Activated naive CD8-positive, alpha-beta T cell (primary cell): ENCODE data around the gene KCNG4.
"Not testable (repeated sequence)": the region's sequence is repeated elsewhere in the genome, so short reads cannot be mapped to it uniquely, and the experiment has no call there.

Experiments used
- H3K27ac Mint-ChIP-seq: one replicate; pipeline ENCODE4 v1.8.0; 2021; ENCODE audit warnings: mixed read lengths
- H3K27me3 Mint-ChIP-seq: one replicate; pipeline ENCODE4 v1.8.0; 2021; ENCODE audit warnings: mixed read lengths
- H3K36me3 Mint-ChIP-seq: one replicate; pipeline ENCODE4 v1.8.0; 2021; ENCODE audit warnings: mixed read lengths
- H3K4me1 Mint-ChIP-seq: one replicate; pipeline ENCODE4 v1.8.0; 2021; ENCODE audit warnings: low read depth, mixed read lengths
- H3K4me3 Mint-ChIP-seq: one replicate; pipeline ENCODE4 v1.8.0; 2021; ENCODE audit warnings: mild to moderate bottlenecking, mixed read lengths
- H3K9me3 Mint-ChIP-seq: one replicate; pipeline ENCODE4 v1.8.0; 2021; ENCODE audit warnings: low read depth, mixed read lengths

Gene KCNG4

DNA sequence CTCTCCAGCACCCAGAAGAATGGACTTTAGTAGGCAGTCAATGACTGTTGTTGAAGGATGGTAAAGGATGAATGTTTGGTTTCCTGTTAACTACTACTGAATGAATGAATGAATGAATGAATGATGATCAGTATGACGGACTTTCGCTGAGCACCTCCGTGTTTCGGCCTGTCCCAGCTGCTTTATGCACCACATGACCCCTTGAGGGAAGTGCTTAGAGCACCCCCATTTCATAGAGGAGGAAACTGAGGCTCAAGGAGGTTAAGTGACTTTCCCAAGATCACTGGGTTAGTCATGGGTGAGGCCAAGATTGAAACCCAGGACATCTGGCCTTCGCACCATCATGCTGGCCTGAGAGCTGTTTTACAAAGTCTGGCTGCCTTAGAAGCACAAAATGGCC, 6.8 kb downstream of the KCNG4 start:
- Mint-ChIP-seq H3K27ac (no peak overlapping the region), H3K27me3 (no peaks in the 10 kb centered on the region), H3K4me1 (no peaks in the 10 kb centered on the region), H3K4me3 (no peak overlapping the region), H3K36me3 (no peaks in the 10 kb centered on the region), H3K9me3 (no peaks in the 10 kb centered on the region)

DNA sequence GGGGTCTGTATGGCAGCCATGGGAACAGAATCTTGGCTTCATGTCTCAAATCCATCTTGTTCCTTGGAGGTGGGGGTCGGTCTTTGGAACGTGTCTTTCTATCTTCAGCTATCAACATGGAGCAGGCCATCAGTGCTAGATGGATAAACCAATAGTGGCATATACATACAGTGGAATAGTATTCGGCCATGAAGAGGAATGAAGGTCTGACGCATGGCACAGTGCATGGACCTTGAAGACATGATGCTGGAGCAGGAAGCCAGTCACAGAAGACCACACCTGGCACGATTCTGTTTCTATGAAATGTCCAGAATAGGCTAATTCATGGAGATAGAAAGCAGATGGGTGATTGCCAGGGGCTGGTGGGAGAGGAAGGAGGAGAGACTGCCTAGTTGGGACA, 7.8 kb downstream of the KCNG4 start:
- Mint-ChIP-seq H3K36me3 (no peaks in the 10 kb centered on the region), H3K27ac (no peak overlapping the region), H3K9me3 (no peaks in the 10 kb centered on the region), H3K4me1 (no peaks in the 10 kb centered on the region), H3K4me3 (no peak overlapping the region), H3K27me3 (peaks cover 3% of the 10 kb centered on the region)

DNA sequence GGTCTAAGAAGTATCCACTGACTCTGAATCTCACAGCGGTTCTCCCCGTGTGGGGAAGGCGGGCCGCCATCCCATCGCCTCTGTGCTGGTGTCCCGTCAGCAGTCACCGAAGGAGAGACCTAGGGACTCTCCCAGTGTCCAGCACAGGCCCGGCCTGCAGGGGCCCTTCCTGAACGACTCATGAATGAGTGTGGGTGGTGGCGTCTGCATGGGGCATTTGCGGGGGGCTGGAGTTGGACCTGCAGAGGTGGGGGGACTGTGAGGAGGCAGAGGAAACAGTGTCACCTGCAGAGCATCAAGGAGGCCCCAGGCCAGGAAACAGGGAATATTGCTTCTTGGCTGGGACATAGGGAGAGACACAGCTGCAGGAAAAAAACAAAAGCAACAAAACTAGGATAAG, 10.3 kb downstream of the KCNG4 start:
- Mint-ChIP-seq H3K4me1 (no peaks in the 10 kb centered on the region), H3K27ac (no peak overlapping the region), H3K27me3 (peaks cover 5% of the 10 kb centered on the region), H3K9me3 (no peaks in the 10 kb centered on the region), H3K36me3 (no peaks in the 10 kb centered on the region), H3K4me3 (no peak overlapping the region)

DNA sequence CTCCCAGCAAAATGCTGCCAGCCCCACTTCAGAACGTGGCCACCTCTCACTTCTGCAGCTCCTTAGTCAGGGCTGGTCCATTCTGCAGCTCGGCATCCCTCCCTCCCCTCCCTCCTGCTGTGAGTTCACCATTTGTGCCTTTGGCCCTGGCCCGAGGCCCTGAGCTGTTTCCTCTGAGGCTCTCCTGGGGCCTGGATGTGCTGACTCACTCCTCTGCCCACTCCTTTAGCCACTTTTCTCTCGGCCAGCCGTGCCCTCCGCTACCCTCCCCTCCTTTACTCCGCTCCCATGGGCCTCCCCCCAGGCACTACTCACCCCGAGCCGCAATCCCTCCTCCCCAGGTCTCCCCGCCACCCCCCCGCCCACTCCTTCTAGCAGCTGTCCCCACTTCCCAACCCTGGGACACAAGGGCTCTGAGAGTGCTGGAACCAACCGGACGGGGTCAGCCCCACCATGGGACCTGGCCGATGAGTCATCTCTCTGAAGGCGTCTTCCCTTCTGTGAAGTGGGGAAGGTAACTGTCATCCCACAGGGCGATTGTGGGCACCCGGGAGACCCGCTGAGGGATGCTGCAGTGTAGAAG, 11.5 kb downstream of the KCNG4 start:
- Mint-ChIP-seq H3K36me3 (no peaks in the 10 kb centered on the region), H3K4me3 (no peak overlapping the region), H3K27me3 (peaks cover 5% of the 10 kb centered on the region), H3K4me1 (no peaks in the 10 kb centered on the region), H3K9me3 (no peaks in the 10 kb centered on the region), H3K27ac (no peak overlapping the region)

DNA sequence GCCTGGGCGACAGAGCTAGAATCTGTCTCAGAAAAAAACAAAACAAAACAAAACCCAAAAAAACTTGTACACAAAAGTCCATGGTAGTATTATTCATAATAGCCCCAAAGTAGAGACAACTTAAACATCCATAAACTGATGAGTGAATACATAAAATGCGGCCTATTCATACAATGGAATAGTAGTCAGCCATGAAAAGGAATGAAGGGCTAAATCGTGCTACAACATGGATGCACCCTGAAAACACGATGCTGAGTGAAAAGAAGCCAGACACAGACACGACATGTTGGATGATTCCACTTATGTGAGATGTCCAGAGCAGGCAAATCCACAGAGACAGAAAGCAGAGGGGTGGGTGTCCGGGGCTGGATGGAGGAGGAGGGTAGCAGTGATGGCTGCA, 12.3 kb downstream of the KCNG4 start:
- H3K27ac Mint-ChIP-seq: no peak overlapping the region
- H3K9me3 Mint-ChIP-seq: no peaks in the 10 kb centered on the region
- H3K36me3 Mint-ChIP-seq: no peaks in the 10 kb centered on the region
- no peak overlapping the region for H3K4me3 Mint-ChIP-seq
- H3K27me3 Mint-ChIP-seq: peaks cover 5% of the 10 kb centered on the region
- H3K4me1 Mint-ChIP-seq: no peaks in the 10 kb centered on the region

DNA sequence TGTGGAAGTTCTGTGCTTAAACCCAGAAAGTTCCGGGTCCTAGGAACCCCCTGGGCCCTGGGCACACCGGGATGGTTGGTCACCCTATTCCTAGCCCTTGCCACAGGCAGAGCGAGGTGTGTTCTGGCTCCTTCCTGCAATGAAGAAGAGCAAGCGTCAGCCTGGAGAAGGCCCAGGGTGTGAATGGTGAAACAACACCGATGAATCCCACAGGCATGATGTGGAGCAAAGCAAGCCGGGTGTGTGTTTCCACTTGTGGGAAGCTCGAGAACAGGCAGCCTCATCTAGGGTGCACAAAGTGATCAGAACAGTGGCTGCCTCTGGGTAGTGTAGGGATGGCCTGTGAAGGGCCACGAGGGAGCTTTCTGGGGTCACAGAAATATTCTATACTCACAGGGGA, 13.8 kb downstream of the KCNG4 start:
- no peaks in the 10 kb centered on the region for H3K4me1 Mint-ChIP-seq
- peaks cover 5% of the 10 kb centered on the region for H3K27me3 Mint-ChIP-seq
- no peaks in the 10 kb centered on the region for H3K9me3 Mint-ChIP-seq
- H3K27ac Mint-ChIP-seq: no peak overlapping the region
- no peak overlapping the region for H3K4me3 Mint-ChIP-seq
- H3K36me3 Mint-ChIP-seq: no peaks in the 10 kb centered on the region

DNA sequence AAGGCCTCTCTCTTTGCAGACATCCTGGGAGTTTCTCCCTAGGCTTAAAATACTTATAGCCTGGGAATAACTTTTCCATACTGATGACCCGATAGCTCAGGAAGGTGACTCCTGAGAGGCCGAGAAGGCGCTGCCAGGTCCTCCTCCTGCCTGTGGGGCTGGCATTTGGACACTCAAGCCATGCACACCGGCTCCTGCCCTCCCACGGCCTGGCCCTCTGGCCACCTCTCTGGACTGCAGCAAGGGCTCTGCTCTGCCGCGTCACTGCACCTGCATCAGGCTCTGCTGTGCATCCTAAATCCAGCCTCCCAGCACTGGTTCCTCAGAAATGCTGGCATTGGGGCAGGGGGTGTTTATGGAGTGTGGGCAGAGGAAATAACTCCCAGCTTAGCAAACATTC, 14.2 kb downstream of the KCNG4 start:
- H3K27ac Mint-ChIP-seq: no peak overlapping the region
- no peak overlapping the region for H3K4me3 Mint-ChIP-seq
- H3K36me3 Mint-ChIP-seq: no peaks in the 10 kb centered on the region
- no peaks in the 10 kb centered on the region for H3K4me1 Mint-ChIP-seq
- no peaks in the 10 kb centered on the region for H3K9me3 Mint-ChIP-seq
- peaks cover 5% of the 10 kb centered on the region for H3K27me3 Mint-ChIP-seq

DNA sequence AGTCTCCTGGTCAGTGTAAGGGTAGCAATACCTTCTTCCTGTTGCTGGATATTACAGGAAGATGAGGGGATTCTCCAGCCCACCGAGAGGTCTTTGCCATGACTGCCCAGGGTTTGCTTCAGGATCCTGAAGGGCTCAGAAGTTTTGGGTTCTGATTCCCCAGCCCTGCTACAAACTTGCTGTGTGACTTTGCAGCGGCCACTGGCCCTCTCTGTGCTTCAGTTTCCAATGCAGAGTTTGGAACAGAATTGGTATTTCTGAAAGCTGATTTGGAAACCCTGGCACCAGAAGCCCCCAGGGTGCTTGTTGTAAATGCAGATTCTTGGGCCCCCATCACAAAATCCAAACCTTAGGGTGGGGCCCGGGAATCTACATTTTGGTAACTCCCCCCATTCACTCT, 14.7 kb downstream of the KCNG4 start:
- H3K4me3 Mint-ChIP-seq: no peak overlapping the region
- H3K36me3 Mint-ChIP-seq: no peaks in the 10 kb centered on the region
- H3K27me3 Mint-ChIP-seq: peaks cover 5% of the 10 kb centered on the region
- H3K27ac Mint-ChIP-seq: no peak overlapping the region
- no peaks in the 10 kb centered on the region for H3K4me1 Mint-ChIP-seq
- no peaks in the 10 kb centered on the region for H3K9me3 Mint-ChIP-seq

DNA sequence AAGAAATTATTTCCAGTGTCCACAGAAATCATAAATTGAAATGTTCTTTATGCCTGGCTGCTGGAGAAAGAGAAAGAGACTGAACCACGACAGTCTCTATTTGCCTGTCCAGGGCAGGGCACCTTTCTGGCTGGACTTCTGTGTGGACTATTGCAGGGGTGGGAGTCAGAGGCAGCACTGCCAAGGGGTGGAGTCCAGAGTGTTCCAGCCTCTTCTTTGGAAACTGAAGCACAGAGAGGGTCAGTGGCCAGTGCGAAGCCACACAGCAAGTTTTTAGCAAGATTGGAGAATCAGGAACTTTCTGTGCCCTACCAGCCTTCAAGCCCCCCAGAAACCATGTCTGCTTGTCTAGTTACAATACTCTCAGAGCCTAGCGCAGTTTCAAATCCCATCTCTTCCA, 15.3 kb downstream of the KCNG4 start:
- Mint-ChIP-seq H3K27ac (no peak overlapping the region), H3K9me3 (no peaks in the 10 kb centered on the region), H3K4me3 (no peak overlapping the region), H3K27me3 (peaks cover 5% of the 10 kb centered on the region), H3K36me3 (no peaks in the 10 kb centered on the region), H3K4me1 (no peaks in the 10 kb centered on the region)

DNA sequence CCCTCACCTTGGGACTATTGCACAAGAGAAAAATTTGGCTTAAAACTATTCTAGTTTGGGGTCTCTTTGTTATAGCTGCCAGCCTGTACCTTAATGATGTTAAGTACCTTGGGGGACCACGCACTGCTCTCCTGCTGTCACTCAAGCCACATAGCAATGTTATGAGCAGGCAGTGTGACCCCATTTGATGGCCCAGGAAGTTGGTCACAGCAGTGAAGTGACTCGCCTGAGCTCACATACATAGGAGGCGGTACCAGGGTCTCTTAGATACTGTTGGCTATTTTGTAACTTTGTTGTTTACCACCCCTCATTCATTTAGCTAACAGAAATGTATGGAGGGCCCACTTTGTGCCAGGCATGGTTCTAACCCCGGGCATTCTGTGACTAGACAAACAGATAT, 16.4 kb downstream of the KCNG4 start:
- no peaks in the 10 kb centered on the region for H3K4me1 Mint-ChIP-seq
- H3K4me3 Mint-ChIP-seq: no peak overlapping the region
- no peaks in the 10 kb centered on the region for H3K9me3 Mint-ChIP-seq
- H3K27me3 Mint-ChIP-seq: peaks cover 5% of the 10 kb centered on the region
- no peaks in the 10 kb centered on the region for H3K36me3 Mint-ChIP-seq
- no peak overlapping the region for H3K27ac Mint-ChIP-seq

DNA sequence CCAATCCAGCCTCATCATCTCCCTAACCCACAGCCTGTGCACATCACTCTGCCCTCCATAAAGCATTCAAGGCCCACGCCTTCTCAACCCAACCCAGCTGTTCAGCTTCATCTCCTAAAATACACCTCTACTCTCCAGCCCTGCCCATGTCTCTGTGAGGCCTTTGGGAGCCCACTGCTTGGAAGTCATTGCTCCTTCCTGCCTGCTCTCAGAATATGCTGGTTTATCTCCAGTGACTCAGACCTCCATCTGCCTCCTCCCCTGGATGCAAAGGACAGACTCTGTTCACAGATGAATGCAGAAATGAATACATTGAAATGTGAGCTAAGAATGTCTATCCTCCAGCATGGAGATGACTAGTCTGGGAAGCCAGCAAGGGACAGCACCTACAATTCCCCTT, 19.0 kb downstream of the KCNG4 start:
- H3K9me3 Mint-ChIP-seq: no peaks in the 10 kb centered on the region
- peaks cover 1% of the 10 kb centered on the region for H3K27me3 Mint-ChIP-seq
- H3K36me3 Mint-ChIP-seq: no peaks in the 10 kb centered on the region
- no peak overlapping the region for H3K4me3 Mint-ChIP-seq
- no peaks in the 10 kb centered on the region for H3K4me1 Mint-ChIP-seq
- no peak overlapping the region for H3K27ac Mint-ChIP-seq

DNA sequence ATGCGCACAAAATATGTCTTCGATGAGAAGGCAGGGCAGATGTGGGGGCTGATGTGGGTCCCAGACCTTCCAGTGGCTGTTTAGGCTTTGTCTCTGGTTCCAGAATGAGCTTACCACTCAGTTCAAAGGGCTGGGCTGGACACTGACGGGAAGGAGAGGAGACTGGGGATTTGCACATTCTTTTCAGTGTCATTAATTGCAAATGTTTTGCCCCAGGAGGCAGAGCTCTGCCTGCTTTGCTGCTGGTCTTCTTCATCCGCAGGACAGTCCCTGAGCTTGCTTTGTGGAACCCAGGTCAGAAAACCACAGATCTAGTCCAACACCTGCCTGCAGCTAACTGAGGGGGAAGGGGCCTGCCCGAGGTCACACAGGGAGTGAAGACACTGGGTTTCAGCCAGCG, 20.9 kb downstream of the KCNG4 start:
- no peak overlapping the region for H3K4me3 Mint-ChIP-seq
- no peaks in the 10 kb centered on the region for H3K36me3 Mint-ChIP-seq
- H3K9me3 Mint-ChIP-seq: no peaks in the 10 kb centered on the region
- H3K27me3 Mint-ChIP-seq: peaks cover 1% of the 10 kb centered on the region
- H3K27ac Mint-ChIP-seq: no peak overlapping the region
- H3K4me1 Mint-ChIP-seq: no peaks in the 10 kb centered on the region

DNA sequence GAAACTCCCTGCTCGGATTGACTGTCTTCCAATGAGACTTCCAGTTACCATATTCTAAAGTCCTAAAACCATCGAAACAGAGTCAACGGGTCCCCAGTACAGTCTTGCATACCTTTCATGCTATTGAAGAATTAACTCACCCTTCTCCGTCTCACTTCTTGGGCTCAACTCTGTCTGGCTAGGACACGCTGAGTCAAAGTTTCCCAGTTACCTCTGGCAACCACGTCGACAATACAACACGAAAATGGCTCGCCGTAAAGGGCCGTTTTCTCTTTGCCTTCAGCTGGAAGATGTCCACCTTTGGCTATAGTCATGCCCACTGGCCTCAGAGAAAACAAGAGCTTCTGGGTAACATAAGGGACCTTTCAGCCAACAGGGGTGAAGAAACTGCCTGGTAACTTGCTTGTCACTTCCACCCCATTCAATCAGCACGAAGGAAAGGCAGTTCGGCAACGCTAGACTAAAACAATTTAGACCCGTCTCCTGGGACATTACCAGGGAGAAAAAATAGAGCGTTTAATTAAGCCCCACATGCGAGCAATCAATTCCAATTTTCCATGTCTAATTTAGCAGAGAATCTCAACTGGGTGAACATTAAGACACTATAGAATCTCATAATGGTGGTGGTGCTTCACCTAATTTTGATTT, 21.5 kb downstream of the KCNG4 start:
- no peaks in the 10 kb centered on the region for H3K36me3 Mint-ChIP-seq
- no peak overlapping the region for H3K27ac Mint-ChIP-seq
- H3K4me3 Mint-ChIP-seq: no peak overlapping the region
- H3K27me3 Mint-ChIP-seq: peaks cover 1% of the 10 kb centered on the region
- no peaks in the 10 kb centered on the region for H3K9me3 Mint-ChIP-seq
- no peaks in the 10 kb centered on the region for H3K4me1 Mint-ChIP-seq

DNA sequence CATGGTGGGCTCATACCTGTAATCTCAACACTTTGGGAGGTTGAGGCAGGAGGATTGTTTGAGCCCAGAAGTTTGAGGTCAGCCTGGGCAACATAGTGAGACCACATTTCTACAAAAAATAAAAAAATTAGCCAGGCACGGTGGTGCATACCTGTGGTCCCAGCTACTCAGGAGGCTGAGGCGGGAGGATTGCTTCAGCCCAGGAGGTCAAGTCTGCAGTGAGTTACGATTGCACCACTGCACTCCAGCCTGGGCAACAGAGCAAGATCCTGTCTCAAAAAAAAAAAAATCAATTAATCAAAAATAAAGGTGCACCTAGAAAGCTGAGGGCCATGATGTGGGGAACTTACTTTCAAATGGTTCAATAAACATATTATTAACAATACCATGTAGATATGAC, 23.7 kb downstream of the KCNG4 start:
- H3K36me3 Mint-ChIP-seq, H3K4me1 Mint-ChIP-seq, H3K27me3 Mint-ChIP-seq, H3K9me3 Mint-ChIP-seq, H3K27ac Mint-ChIP-seq, H3K4me3 Mint-ChIP-seq: not testable (repeated sequence)

DNA sequence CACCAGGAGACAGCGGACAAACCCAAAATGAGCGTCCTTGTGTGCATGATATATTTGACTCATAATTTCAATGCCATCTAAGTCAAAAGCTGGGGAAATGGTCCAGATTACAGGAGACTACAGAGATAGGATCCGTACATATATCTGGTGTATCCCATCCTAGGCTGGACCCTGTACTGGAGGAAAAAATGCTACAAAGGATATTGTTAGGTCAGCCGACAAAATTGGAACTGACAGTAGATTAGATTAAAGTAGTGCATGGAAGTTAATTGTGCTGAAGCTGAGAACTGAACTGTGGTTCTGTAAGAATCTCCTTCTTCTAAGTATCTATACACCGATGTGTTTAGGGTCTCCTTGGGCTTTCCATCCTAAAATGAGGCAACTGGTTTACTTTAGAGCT, 24.3 kb downstream of the KCNG4 start:
- Mint-ChIP-seq H3K36me3 (no peaks in the 10 kb centered on the region), H3K27me3 (peaks cover 1% of the 10 kb centered on the region), H3K4me1 (no peaks in the 10 kb centered on the region), H3K9me3 (no peaks in the 10 kb centered on the region), H3K27ac (no peak overlapping the region), H3K4me3 (no peak overlapping the region)

DNA sequence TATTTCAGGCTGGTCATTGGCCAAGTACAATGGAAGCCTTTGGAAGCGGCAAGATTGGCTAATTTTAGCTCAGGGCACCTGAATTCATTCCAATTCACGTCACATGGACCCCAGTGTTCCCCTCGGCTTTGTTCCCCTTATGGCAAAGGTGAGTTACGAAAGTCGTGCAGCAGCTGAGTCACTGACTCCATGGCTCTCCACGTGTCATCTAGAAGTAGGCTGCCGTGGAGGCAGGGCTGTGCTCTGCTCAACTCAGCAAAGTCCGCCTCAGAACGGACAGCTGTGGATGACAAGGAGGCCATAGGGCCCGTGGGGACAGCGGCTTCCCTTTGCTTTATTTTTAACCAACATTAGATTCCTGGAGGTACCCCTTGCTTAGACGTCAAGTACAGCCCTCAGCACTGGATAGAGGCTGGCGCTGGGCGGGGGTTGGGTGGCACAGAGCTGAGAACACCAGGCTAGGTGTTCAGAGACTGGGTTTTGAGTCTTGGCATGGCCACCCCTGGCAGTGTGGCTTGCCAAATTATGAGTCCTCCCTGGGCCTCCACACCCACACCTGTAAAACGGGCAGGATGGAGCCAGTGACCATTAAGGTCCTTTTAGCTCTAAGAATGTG, 25.3 kb downstream of the KCNG4 start:
- H3K4me3 Mint-ChIP-seq: no peak overlapping the region
- no peak overlapping the region for H3K27ac Mint-ChIP-seq

More for the DNA sequence above, 25.3 kb downstream of the KCNG4 start:
- Mint-ChIP-seq H3K36me3 (no peaks in the 10 kb centered on the region), H3K4me1 (no peaks in the 10 kb centered on the region), H3K9me3 (no peaks in the 10 kb centered on the region), H3K27me3 (peaks cover 1% of the 10 kb centered on the region)
